Prostate gland (tissue), 2 donors: ENCODE results near the gene TSC22D4. TPM values are rescaled to one million over a fixed set of nuclear protein-coding genes. Genes with fewer than 3 reads are reported as not detected.

ENCODE experiments used
- DNase-seq: peaks from one replicate; pipeline ENCODE4 v3.0.0-alpha.2; 2019; ENCODE audit warnings: low spot score
- H3K27ac ChIP-seq, 2 donors: fragments of 200-600 bp; sonication (generic); 2 replicates each; pipeline ENCODE4 v1.5.1; 2017 to 2019
- H3K27me3 ChIP-seq: fragments of 200-600 bp; sonication (generic); replicated peaks from 2 replicates; pipeline ENCODE4 v1.5.1; 2019; ENCODE audit not compliant: insufficient read depth
- H3K36me3 ChIP-seq, 2 donors: fragments of 200-600 bp; sonication (generic); 1 replicate in 1 of 2; 2 replicates in 1 of 2; pipeline versions ENCODE4 v1.5.1 to v1.8.1; 2017 to 2019
- H3K4me1 ChIP-seq: fragments of 200-600 bp; sonication (generic); replicated peaks from 2 replicates; pipeline ENCODE4 v1.5.1; 2019
- H3K4me3 ChIP-seq, 2 donors: fragments of 200-600 bp; sonication (generic); 2 replicates each; pipeline ENCODE4 v1.5.1; 2017 to 2019
- H3K9me3 ChIP-seq: fragments of 200-600 bp; sonication (generic); 2 replicates; pipeline ENCODE4 v1.5.1; 2017
- POLR2A ChIP-seq: fragments of 450-650 bp; IDR thresholded peaks from one replicate; pipeline ENCODE4 v1.6.1; 2016; ENCODE audit warnings: antibody characterized with exemption, mild to moderate bottlenecking
- POLR2AphosphoS5 ChIP-seq: sonication (generic); formaldehyde crosslinking; IDR thresholded peaks from one replicate; pipeline ENCODE4 v1.6.1; 2017; ENCODE audit warnings: antibody characterized with exemption
- WGBS: methylation state at CpG from one replicate; pipeline ENCODE4 v1.1.5; 2018; 5-methylcytosine and 5-hydroxymethylcytosine counted together
- intact Hi-C: fragments of 100-400 bp; cut with DNase I; formaldehyde crosslinking; loops from one replicate; pipeline ENCODE4 v1.14.2; 2022
- total RNA-seq, 2 donors: library from RNA; depleted of rRNA; stranded (reverse); fragments of >200 nt; gene quantifications; one replicate each; pipeline ENCODE4 v1.1.0, GENCODE V29; 2016
- TF ChIP-seq, protein P1 (sequence below), 4 experiments: fragments of 200-600 bp in 2 of 4; fragments of 450-650 bp in 2 of 4; sonication (generic) in 2 of 4; IDR thresholded peaks; 1 replicate in 3 of 4; 2 replicates in 1 of 4; pipeline ENCODE4 v1.5.1; 2016 to 2019; ENCODE audit warnings: antibody characterized with exemption in 4 of 4, mild to moderate bottlenecking in 2 of 4, moderate library complexity in 2 of 4

TSC22D4 gene
- total RNA-seq, 2 donors from 2014 or later: 77.6 to 152 TPM

DNA sequence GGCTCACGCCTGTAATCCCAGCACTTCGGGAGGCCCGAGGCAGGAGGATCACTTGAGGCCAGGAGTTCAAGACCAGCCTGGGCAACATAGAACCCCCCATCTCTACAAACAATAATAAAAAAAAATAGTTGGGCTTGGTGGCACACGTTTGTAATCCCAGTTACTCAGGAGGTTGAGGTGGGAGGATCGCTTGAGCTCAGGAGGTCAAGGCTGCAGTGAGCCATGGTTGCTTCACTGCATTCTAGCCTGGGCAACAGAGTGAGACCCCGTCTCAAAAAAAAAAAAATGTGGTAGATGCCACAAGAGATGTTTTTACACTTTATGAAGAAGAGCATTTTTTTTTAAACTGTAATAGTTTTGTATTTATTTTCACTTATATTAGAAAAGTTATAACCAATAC lies 17.5 kb upstream of the TSC22D4 start:
- no peak for DNase-seq
- Histone ChIP-seq H3K9me3 (no peaks in the 10 kb centered on the region), H3K36me3 (no peaks in the 10 kb centered on the region), H3K27me3 (no peaks in the 10 kb centered on the region), H3K4me3 (no peak overlapping the region), H3K27ac (no peak overlapping the region), H3K4me1 (no peaks in the 10 kb centered on the region)
- 81% methylated on average over 6 of the region's 6 CpGs for WGBS
- intact Hi-C loops: no loop called here
- no peak for TF ChIP-seq POLR2A
- no peak for TF ChIP-seq POLR2AphosphoS5
- TF ChIP-seq, protein P1, sequence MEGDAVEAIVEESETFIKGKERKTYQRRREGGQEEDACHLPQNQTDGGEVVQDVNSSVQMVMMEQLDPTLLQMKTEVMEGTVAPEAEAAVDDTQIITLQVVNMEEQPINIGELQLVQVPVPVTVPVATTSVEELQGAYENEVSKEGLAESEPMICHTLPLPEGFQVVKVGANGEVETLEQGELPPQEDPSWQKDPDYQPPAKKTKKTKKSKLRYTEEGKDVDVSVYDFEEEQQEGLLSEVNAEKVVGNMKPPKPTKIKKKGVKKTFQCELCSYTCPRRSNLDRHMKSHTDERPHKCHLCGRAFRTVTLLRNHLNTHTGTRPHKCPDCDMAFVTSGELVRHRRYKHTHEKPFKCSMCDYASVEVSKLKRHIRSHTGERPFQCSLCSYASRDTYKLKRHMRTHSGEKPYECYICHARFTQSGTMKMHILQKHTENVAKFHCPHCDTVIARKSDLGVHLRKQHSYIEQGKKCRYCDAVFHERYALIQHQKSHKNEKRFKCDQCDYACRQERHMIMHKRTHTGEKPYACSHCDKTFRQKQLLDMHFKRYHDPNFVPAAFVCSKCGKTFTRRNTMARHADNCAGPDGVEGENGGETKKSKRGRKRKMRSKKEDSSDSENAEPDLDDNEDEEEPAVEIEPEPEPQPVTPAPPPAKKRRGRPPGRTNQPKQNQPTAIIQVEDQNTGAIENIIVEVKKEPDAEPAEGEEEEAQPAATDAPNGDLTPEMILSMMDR (IDR thresholded peaks at IDR 0.05): no peak

DNA sequence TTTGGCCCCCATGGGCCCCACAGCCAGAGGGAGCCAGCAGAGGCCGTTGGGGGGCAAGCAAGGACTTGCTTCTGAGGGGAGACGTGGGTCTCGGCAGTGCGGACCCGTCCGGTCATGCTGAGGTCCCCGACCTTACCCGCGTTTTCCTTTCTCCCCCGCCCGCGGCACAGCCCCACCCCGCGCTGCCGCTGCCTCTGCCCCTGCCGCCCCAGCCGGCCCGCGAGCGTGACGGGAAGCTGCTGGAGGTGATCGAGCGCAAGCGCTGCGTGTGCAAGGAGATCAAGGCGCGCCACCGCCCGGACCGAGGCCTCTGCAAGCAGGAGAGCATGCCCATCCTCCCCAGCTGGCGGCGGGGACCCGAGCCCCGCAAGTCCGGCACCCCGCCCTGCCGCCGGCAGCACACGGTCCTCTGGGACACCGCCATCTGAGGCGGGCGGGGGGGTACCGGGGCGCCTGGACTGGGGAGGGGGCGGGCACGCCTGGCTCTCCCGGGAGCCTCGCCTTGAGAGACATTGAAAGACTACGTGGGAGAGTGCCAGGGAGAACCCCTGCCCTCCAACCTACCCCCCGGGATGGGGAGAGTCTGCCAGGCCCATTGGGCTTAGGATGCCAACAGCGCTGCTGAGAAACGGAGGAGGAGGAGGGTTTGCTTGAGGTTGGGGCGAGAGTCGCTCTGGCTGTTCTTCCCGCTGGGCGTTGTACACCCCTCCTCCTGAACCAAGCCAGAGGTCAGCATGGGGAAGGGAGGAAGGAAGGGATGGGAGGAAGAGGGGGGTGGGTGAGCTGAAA lies 14.7 kb upstream of the TSC22D4 start:
- no peak for TF ChIP-seq POLR2AphosphoS5
- TF ChIP-seq POLR2A: no peak
- TF ChIP-seq, protein P1 (IDR thresholded peaks at IDR 0.05): no peak
- no peaks in the 10 kb centered on the region for H3K4me1 ChIP-seq
- WGBS: 7% methylated on average over 29 of the region's 56 CpGs
- no peaks in the 10 kb centered on the region for H3K36me3 ChIP-seq
- DNase-seq: no peak
- intact Hi-C loops: no loop called here
- peak overlapping the region; percentile 13 to 18 for H3K4me3 ChIP-seq
- H3K27me3 ChIP-seq: no peaks in the 10 kb centered on the region
- H3K9me3 ChIP-seq: no peaks in the 10 kb centered on the region
- H3K27ac ChIP-seq: no peak overlapping the region

DNA sequence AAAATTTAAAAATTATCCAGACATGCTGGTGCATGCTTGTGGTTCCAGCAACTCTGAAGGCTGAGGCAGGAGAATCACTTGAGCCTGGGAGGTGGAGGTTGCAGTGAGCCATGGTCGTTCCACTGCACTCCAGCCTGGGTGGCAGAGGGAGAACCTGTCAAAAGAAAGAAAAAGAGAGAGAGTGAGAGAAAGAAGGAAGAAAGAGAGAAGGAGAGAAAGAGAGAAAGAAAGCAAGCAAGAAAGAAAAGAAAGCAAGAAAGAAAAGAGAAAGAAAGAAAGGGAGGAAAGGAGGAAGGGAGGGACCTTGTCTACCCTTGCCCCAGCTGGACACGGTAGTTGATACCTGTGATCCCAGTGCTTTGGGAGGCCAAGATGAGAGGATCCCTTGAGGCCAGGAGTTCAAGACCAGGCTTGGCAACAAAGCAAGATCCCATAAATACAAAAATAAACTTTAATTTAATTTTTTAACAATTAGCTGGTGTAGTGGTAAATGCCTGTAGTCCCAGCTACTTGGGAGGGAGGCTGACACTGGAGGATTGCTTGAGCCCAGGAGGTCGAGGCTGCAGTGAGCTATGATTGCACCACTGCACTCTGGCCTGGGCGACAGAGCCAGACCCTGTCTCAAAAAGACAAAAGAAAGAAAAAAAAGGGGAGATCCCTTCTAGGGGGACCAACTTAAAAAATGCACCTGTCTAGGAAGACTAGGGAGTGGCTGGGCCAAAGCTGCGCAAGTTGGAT lies 13.9 kb upstream of the TSC22D4 start:
- intact Hi-C loops: no loop called here
- Histone ChIP-seq H3K9me3 (no peaks in the 10 kb centered on the region), H3K27ac (no peak overlapping the region), H3K36me3 (no peaks in the 10 kb centered on the region), H3K27me3 (no peaks in the 10 kb centered on the region), H3K4me1 (no peaks in the 10 kb centered on the region), H3K4me3 (peak overlapping the region; percentile 13 to 18)
- TF ChIP-seq POLR2AphosphoS5 (no peak), POLR2A (no peak)
- TF ChIP-seq, protein P1 (IDR thresholded peaks at IDR 0.05): no peak
- WGBS: 85% methylated on average over 5 of the region's 5 CpGs
- no peak for DNase-seq

DNA sequence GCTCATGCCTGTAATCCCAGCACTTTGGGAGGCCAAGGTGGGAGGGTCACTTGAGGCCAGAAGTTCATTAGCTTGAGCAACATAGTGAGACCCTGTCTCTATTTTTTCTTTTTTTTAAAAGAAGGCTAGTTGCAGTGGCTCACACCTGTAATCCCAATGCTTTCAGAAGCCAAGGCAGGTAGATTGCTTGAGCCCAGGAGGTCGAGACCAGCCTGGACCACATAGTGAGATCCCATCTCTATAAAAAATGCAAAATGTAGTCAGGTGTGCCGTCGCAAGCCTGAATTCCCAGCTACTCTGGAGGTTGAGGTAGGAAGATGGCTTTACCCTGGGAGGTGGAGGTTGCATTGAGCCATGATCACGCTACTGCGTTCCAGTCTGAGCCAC lies 12.2 kb upstream of the TSC22D4 start:
- no peak overlapping the region for H3K27ac ChIP-seq
- no peak for DNase-seq
- H3K4me3 ChIP-seq: no peak overlapping the region
- H3K27me3 ChIP-seq: no peaks in the 10 kb centered on the region
- TF ChIP-seq, protein P1 (IDR thresholded peaks at IDR 0.05): no peak
- TF ChIP-seq POLR2A: no peak
- TF ChIP-seq POLR2AphosphoS5: no peak
- WGBS: 98% methylated on average over 5 of the region's 5 CpGs
- H3K4me1 ChIP-seq: no peaks in the 10 kb centered on the region
- intact Hi-C loops: no loop called here
- H3K9me3 ChIP-seq: no peaks in the 10 kb centered on the region
- H3K36me3 ChIP-seq: no peaks in the 10 kb centered on the region
